Uterus (tissue), 2 donors: ENCODE data around the gene RPGR.

Source experiments
- CTCF ChIP-seq, 4 experiments: fragments of 200-600 bp in 2 of 4; fragments of 450-650 bp in 2 of 4; sonication (generic) in 2 of 4; IDR thresholded peaks; one replicate each; pipeline ENCODE4 v1.5.1; 2016 to 2019; ENCODE audit warnings: antibody characterized with exemption in 4 of 4, mild to moderate bottlenecking in 2 of 4, moderate library complexity in 1 of 4
- POLR2A ChIP-seq, 2 donors: fragments of 450-650 bp; IDR thresholded peaks; one replicate each; pipeline ENCODE4 v1.6.1; 2016; ENCODE audit warnings: antibody characterized with exemption in 2 of 2, mild to moderate bottlenecking in 1 of 2, moderate library complexity in 1 of 2

GRCh38 chrX:38225093-38225492 is 102.2 kb downstream of the RPGR start:
- TF ChIP-seq CTCF (IDR thresholded peaks at IDR 0.05) = no peak
- TF ChIP-seq POLR2A (IDR thresholded peaks at IDR 0.05) = no peak
